SU-DHL-6 (cell line): ENCODE measurements around the gene ZNF490.

Experiments
- EZH2phosphoT487 ChIP-seq: fragments of 200-600 bp; sonication (generic), shearing (Covaris generic); conservative IDR thresholded peaks from 2 replicates; pipeline ENCODE4 v1.6.1; 2018; ENCODE audit warnings: mild to moderate bottlenecking, antibody characterized with exemption, low read length, moderate library complexity, mixed read lengths
- TF ChIP-seq, protein P1 (sequence below): fragments of 200-600 bp; sonication (generic); IDR thresholded peaks from one replicate; pipeline ENCODE4 v1.5.1; 2017; ENCODE audit warnings: antibody characterized with exemption, mild to moderate bottlenecking, low read length, moderate library complexity; ENCODE audit not compliant: insufficient read depth, poor library complexity, severe bottlenecking

DNA sequence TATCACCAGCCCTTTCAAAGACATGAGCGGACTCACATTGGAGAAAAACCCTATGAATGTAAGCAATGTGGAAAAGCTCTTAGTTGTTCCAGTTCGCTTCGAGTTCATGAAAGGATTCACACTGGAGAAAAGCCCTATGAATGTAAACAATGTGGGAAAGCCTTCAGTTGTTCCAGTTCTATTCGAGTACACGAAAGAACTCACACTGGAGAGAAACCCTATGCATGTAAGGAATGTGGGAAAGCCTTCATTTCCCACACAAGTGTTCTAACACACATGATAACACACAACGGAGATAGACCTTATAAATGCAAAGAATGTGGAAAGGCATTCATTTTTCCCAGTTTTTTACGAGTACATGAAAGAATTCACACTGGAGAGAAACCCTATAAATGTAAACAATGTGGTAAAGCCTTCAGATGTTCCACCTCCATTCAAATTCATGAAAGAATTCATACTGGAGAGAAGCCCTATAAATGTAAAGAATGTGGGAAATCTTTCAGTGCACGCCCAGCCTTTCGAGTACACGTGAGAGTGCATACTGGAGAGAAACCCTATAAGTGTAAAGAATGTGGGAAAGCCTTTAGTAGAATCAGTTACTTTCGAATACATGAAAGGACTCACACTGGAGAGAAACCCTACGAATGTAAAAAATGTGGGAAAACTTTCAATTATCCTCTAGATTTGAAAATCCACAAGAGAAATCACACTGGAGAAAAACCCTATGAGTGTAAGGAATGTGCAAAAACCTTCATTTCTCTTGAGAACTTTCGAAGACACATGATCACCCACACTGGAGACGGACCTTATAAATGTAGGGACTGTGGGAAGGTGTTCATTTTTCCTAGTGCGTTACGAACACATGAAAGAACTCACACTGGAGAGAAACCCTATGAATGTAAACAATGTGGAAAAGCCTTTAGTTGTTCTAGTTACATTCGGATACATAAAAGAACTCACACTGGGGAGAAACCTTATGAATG lies 17.7 kb upstream of the ZNF490 start:
- TF ChIP-seq, protein P1, sequence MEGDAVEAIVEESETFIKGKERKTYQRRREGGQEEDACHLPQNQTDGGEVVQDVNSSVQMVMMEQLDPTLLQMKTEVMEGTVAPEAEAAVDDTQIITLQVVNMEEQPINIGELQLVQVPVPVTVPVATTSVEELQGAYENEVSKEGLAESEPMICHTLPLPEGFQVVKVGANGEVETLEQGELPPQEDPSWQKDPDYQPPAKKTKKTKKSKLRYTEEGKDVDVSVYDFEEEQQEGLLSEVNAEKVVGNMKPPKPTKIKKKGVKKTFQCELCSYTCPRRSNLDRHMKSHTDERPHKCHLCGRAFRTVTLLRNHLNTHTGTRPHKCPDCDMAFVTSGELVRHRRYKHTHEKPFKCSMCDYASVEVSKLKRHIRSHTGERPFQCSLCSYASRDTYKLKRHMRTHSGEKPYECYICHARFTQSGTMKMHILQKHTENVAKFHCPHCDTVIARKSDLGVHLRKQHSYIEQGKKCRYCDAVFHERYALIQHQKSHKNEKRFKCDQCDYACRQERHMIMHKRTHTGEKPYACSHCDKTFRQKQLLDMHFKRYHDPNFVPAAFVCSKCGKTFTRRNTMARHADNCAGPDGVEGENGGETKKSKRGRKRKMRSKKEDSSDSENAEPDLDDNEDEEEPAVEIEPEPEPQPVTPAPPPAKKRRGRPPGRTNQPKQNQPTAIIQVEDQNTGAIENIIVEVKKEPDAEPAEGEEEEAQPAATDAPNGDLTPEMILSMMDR = no peak
- TF ChIP-seq EZH2phosphoT487 = no peak
